BJ (cell line): ENCODE data around the gene GCLM. TPM values are rescaled to one million over a fixed set of nuclear protein-coding genes. Genes with fewer than 3 reads are reported as not detected.

Experiments
- CTCF ChIA-PET: fragments of 350-600 bp; formaldehyde crosslinking; extraction: SDS; loops from one replicate; lab custom pipeline; 2021; ENCODE audit warnings: antibody characterized with exemption, inconsistent platforms; lab: Yijun Ruan, JAX
- POLR2A ChIA-PET: fragments of 300-600 bp; sonication (Branson Sonifier 250); formaldehyde crosslinking; extraction: SDS; loops from one replicate; lab custom pipeline; 2021; ENCODE audit warnings: antibody characterized with exemption; lab: Charles Lee
- DNase-seq: peaks from one replicate; pipeline ENCODE4 v3.0.0-alpha.2; 2011; ENCODE audit warnings: low read depth
- H3K27me3 ChIP-seq: 2 replicates; pipeline ENCODE4 v1.6.0; 2011; ENCODE audit warnings: low read length; ENCODE audit not compliant: control insufficient read depth, insufficient read depth
- H3K36me3 ChIP-seq: 2 replicates; pipeline ENCODE4 v1.5.1; 2011; ENCODE audit warnings: low read length; ENCODE audit not compliant: control insufficient read depth, insufficient read depth
- H3K4me3 ChIP-seq: 2 replicates; pipeline ENCODE4 v1.5.1; 2011; ENCODE audit warnings: low read depth, mild to moderate bottlenecking, control low read depth, low read length
- polyA plus RNA-seq: library from polyadenylated mRNA; depleted of rRNA; stranded (reverse); fragments of >200 nt; gene quantifications from 2 replicates; pipeline ENCODE4 v1.2.3, GENCODE V29; 2011
- TF ChIP-seq, protein P1 (sequence below): IDR thresholded peaks from 2 replicates; pipeline ENCODE4 v1.5.1; 2011; ENCODE audit warnings: low read depth, mild to moderate bottlenecking, control low read depth, inconsistent platforms, low read length, moderate library complexity; ENCODE audit not compliant: insufficient read depth

GCLM gene
- polyA plus RNA-seq, 1 experiment: 19.1 TPM

DNA sequence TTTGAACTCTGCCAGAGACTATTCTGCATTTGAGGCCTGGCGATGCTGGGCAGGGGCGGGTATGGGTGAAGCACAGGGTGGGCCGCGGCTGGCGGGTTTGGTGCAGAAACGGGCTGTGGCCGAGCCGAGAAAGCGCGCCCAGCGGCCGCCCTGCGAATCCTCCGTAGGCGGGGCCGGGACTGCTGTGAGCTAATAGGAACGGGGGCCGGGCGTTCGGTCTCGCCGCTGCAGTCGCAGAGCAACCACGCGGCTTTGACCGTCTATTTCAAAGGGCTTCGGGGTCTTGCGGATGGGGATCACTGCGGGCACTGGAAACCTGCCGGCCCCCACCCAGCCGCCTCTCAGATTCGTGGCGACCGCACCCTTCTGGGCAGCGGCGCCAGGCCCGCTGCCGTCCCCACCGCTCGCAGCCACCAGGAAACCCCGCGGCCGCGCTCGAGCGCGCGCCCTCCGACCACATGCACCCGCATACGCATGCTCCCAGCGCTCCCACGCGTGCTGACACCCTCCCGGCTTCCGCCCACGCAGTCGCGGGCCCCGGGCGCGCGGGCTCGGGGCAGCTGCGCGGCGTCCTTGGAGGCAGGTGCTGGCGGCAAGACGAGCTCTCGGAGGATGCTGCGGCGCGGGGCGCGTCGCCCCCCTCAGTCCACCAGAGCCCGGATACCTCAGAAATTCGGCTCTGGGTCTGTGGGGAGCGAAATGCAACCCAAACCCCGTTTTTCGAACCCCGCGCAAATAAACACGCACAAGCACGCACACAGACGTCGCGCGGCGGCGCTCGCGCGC is 62.8 kb downstream of the GCLM start:
- TF ChIP-seq, protein P1, sequence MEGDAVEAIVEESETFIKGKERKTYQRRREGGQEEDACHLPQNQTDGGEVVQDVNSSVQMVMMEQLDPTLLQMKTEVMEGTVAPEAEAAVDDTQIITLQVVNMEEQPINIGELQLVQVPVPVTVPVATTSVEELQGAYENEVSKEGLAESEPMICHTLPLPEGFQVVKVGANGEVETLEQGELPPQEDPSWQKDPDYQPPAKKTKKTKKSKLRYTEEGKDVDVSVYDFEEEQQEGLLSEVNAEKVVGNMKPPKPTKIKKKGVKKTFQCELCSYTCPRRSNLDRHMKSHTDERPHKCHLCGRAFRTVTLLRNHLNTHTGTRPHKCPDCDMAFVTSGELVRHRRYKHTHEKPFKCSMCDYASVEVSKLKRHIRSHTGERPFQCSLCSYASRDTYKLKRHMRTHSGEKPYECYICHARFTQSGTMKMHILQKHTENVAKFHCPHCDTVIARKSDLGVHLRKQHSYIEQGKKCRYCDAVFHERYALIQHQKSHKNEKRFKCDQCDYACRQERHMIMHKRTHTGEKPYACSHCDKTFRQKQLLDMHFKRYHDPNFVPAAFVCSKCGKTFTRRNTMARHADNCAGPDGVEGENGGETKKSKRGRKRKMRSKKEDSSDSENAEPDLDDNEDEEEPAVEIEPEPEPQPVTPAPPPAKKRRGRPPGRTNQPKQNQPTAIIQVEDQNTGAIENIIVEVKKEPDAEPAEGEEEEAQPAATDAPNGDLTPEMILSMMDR: peak; percentile 59
- peak overlapping the region; percentile 84 for H3K4me3 ChIP-seq
- no peaks in the 10 kb centered on the region for H3K36me3 ChIP-seq
- CTCF ChIA-PET: interaction anchor here (0.6 to 1.6 kb wide), 14 partner anchors 29 to 852 kb away, joined by 3 to 16 read pairs (median 4); no protein-coding TSS in a partner anchor
- POLR2A ChIA-PET: interaction anchor here (0.6 kb wide), 2 partner anchors 33 to 177 kb away, joined by 3 to 4 read pairs; no protein-coding TSS in a partner anchor
- no peak for DNase-seq
- no peaks in the 10 kb centered on the region for H3K27me3 ChIP-seq

DNA sequence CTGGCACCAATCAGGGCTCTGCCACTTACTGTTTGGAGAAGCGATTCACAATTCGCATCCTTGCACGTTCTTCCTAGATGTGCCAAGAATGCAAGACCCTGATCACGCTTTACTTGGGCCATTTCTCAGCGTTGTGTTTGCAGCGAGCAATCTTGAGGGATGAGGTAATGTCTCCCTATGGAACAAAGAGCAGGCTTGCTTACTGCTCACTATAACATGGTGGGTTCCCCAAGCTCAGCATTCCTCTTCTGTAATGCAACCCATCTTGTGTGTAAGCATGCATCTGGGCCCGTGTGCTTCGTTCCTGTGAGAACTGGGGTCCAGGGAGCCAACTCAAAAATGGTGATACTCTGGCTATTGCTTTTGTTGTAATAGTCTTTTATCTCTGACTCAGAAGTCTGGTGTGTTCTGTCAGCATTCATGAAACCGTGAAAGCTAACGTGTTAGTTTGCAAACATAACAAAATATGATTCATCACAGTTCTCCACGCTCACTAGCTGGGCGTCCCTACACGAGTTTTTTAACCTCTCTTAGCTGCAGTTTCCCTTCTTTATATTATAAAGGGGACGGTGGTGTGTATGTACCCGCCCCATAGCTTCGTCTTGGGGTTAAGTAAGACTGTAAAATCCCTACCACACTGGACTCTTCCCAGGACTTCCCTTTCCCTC is 63.6 kb downstream of the GCLM start:
- peak overlapping the region; percentile 84 for H3K4me3 ChIP-seq
- no peaks in the 10 kb centered on the region for H3K27me3 ChIP-seq
- POLR2A ChIA-PET: interaction anchor here (0.6 kb wide), 1 partner anchor 176 kb away, joined by 3 read pairs; no protein-coding TSS in a partner anchor
- no peaks in the 10 kb centered on the region for H3K36me3 ChIP-seq
- no peak for DNase-seq
- CTCF ChIA-PET: interaction anchor here (0.6 to 1.6 kb wide), 16 partner anchors 28 to 851 kb away, joined by 3 to 16 read pairs (median 4); no protein-coding TSS in a partner anchor
- TF ChIP-seq, protein P1: no peak

DNA sequence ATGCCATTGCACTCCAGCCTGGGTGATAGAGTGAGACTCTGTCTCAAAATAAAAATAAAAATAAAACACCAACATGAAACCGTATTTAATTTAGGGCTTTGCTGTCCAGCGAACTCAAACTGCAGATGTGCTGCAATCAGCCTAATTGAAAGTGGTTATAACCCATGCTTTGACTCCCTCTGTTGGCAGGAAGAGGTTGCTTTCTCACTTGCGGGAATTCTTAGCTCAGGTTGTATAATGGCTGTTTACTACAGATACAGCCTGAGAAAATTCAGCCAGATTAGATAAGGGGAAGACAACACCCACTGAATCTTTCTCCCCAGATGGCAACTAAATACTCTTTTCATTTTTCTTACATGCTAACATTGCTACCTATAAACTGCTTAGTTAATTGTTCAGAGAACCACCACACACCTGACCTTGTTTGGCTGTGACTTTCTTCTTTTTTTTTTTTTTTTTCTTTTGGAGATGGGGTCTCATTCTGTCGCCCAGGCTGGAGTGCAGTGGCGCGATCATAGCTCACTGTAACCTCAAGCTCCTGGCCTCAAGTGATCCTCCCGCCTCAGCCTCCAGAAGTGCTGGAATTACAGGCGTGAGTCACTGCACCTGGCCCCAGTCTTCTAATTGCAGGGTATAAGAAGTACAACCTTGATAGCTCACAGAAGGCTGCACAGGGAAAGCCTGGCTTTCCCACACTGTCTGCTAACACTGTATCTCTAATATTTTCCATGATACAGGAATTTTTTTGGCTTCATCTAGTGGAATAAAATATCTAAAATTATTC is 64.8 kb downstream of the GCLM start:
- POLR2A ChIA-PET: no interaction called here
- no peaks in the 10 kb centered on the region for H3K36me3 ChIP-seq
- H3K27me3 ChIP-seq: no peaks in the 10 kb centered on the region
- no peak for DNase-seq
- CTCF ChIA-PET: interaction anchor here (0.6 to 6.0 kb wide), 34 partner anchors 21 to 764 kb away, joined by 3 to 84 read pairs (median 5); partner anchors contain the start of gene FNBP1L
- no peak overlapping the region for H3K4me3 ChIP-seq
- TF ChIP-seq, protein P1: peak; percentile 84

DNA sequence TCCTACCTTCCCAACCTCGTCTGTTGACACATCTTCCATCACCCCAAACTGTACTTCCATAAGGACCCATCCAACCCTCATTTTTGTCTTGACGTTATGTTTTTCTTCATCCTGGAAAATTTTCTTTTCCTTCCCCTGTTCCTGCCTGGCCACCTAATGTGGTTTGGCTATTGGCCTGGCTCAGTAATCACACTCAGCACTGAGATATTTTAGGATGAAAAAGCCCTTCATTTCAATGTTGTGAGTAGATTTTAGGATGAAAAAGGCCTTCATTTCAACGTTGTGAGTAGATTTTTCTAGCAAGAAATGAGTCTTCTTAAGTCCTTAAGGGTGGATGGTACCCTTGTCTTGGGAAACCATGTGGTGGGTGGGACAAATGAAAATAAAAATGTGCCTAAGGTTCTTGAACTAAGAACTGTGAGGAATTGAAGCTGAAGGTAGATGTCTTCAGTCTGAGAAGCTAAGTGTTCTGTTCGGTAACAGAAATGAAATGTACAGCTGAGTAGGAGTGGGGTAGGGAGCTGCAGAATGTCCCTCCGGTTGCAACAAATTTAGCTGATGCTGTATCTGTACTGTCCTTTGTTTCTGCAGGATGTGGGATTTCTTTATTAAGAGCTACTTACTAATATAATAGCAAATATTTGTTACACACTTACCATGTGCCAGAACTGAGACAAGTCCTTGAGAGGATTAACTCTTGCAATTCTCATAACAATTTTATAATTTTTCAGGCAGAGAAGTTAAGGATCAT is 66.3 kb downstream of the GCLM start:
- ChIA-PET POLR2A (no interaction called here), CTCF (interaction anchor here (0.5 to 6.0 kb wide), 14 partner anchors 19 to 408 kb away, joined by 3 to 84 read pairs (median 6); no protein-coding TSS in a partner anchor)
- H3K4me3 ChIP-seq: no peak overlapping the region
- TF ChIP-seq, protein P1: no peak
- no peak for DNase-seq
- H3K27me3 ChIP-seq: no peaks in the 10 kb centered on the region
- no peaks in the 10 kb centered on the region for H3K36me3 ChIP-seq
